A673 (cell line): ENCODE data around the gene MLEC. TPM values are rescaled to one million over a fixed set of nuclear protein-coding genes. Genes with fewer than 3 reads are reported as not detected.
A peak's percentile ranks its signal among the peaks of the same experiment; 100 is the strongest.

ENCODE experiments used
- BruUV-seq: library from RNA; stranded (reverse); fragments of 400-500 nt; replicated peaks from 2 replicates; lab custom pipeline; 2021; lab: Mats Ljungman, UMichigan
- CTCF ChIA-PET: fragments of 300-600 bp; sonication (Branson Sonifier 250); formaldehyde crosslinking; loops from one replicate; lab custom pipeline; 2022; ENCODE audit warnings: antibody characterized with exemption; lab: Charles Lee
- POLR2A ChIA-PET: fragments of 300-600 bp; sonication (Branson Sonifier 250); formaldehyde crosslinking; loops from one replicate; lab custom pipeline; 2022; ENCODE audit warnings: antibody characterized with exemption; ENCODE audit not compliant: low non-redundant PET; lab: Charles Lee
- DNase-seq: peaks from one replicate; pipeline ENCODE4 v3.0.0-alpha.2; 2015; ENCODE audit warnings: low spot score
- H3K27ac ChIP-seq: fragments of 200-600 bp; sonication (generic); 2 replicates; pipeline ENCODE4 v1.5.1; 2016; ENCODE audit warnings: mixed run types, low read depth, mild to moderate bottlenecking, mixed read lengths, antibody characterized with exemption, low read length; ENCODE audit not compliant: poor library complexity, severe bottlenecking
- H3K27me3 ChIP-seq: fragments of 200-600 bp; sonication (generic); replicated peaks from 2 replicates; pipeline ENCODE4 v1.6.1; 2017; ENCODE audit warnings: mixed run types, low read depth, mild to moderate bottlenecking, mixed read lengths, antibody characterized with exemption, low read length; ENCODE audit not compliant: insufficient read depth, poor library complexity
- H3K36me3 ChIP-seq: fragments of 200-600 bp; sonication (generic); 2 replicates; pipeline ENCODE4 v1.6.1; 2016; ENCODE audit warnings: mixed run types, mild to moderate bottlenecking, mixed read lengths, antibody characterized with exemption, low read length; ENCODE audit not compliant: insufficient read depth, poor library complexity, severe bottlenecking
- H3K4me1 ChIP-seq: fragments of 200-600 bp; sonication (generic); 2 replicates; pipeline ENCODE4 v1.6.1; 2017; ENCODE audit warnings: mixed run types, mild to moderate bottlenecking, mixed read lengths, antibody characterized with exemption, low read length; ENCODE audit not compliant: insufficient read depth, poor library complexity, severe bottlenecking
- H3K4me3 ChIP-seq: fragments of 200-600 bp; sonication (generic); 2 replicates; pipeline ENCODE4 v1.5.1; 2016; ENCODE audit warnings: low read depth, mixed run types, mild to moderate bottlenecking, mixed read lengths, low read length; ENCODE audit not compliant: poor library complexity, severe bottlenecking
- H3K9me3 ChIP-seq: fragments of 200-600 bp; sonication (generic); 2 replicates; pipeline ENCODE4 v1.6.1; 2016; ENCODE audit warnings: mixed run types, low read depth, mild to moderate bottlenecking, mixed read lengths, antibody characterized with exemption, low read length; ENCODE audit not compliant: poor library complexity, severe bottlenecking
- CTCF ChIP-seq: fragments of 300-800, 200-600 bp; sonication (generic); conservative IDR thresholded peaks from 2 replicates; pipeline ENCODE4 v1.5.1; 2017; ENCODE audit warnings: low read depth, mild to moderate bottlenecking, antibody characterized with exemption, low read length, moderate library complexity, mixed read lengths
- EZH2 ChIP-seq: fragments of 200-600 bp; sonication (generic); IDR thresholded peaks from 2 replicates; pipeline ENCODE4 v1.6.1; 2017; ENCODE audit warnings: borderline replicate concordance, low read depth, mild to moderate bottlenecking, mixed read lengths, antibody characterized with exemption, low read length; ENCODE audit not compliant: poor library complexity, severe bottlenecking
- intact Hi-C: fragments of 100-400 bp; cut with micrococcal nuclease; formaldehyde crosslinking; loops from one replicate; pipeline ENCODE4 v1.10.0; 2022; ENCODE audit not compliant: unreplicated experiment
- total RNA-seq: library from RNA; stranded (reverse); gene quantifications from 2 replicates; pipeline ENCODE4 v1.2.3, GENCODE V29; 2021

MLEC gene
- total RNA-seq, 1 experiment from 2014 or later: 176 TPM

- ChIA-PET CTCF (no interaction called here), POLR2A (no interaction called here)
- no peak overlapping the region for H3K4me3 ChIP-seq
- no peaks in the 10 kb centered on the region for H3K9me3 ChIP-seq
- DNase-seq: no peak
- intact Hi-C loops: loop anchor here (2.0 to 5.0 kb wide), 2 partner anchors 66 to 385 kb away; partner anchors contain the start of gene PLA2G1B
- H3K4me1 ChIP-seq: peaks cover 5% of the 10 kb centered on the region
- H3K27me3 ChIP-seq: no peaks in the 10 kb centered on the region
- no TSS peak for BruUV-seq
- peak overlapping the region; percentile 29 for H3K27ac ChIP-seq
- no peak for TF ChIP-seq EZH2
- no peak for TF ChIP-seq CTCF
- H3K36me3 ChIP-seq: peaks cover 42% of the 10 kb centered on the region
Observed at GRCh38 chr12:120712610-120713009, 25.7 kb downstream of the MLEC start.

- Histone ChIP-seq H3K4me1 (peaks cover 5% of the 10 kb centered on the region), H3K4me3 (no peak overlapping the region), H3K9me3 (no peaks in the 10 kb centered on the region), H3K27me3 (no peaks in the 10 kb centered on the region), H3K27ac (no peak overlapping the region), H3K36me3 (peaks cover 55% of the 10 kb centered on the region)
- intact Hi-C loops: loop anchor here (1.0 to 5.0 kb wide), 3 partner anchors 67 to 387 kb away; partner anchors contain the start of gene PLA2G1B
- TF ChIP-seq EZH2: no peak
- TF ChIP-seq CTCF: peak; percentile 89
- CTCF ChIA-PET: interaction anchor here (0.6 kb wide), 1 partner anchor 351 kb away, joined by 3 read pairs; no protein-coding TSS in a partner anchor
- POLR2A ChIA-PET: no interaction called here
- peak; percentile 89 for DNase-seq
- no TSS peak for BruUV-seq
Observed at GRCh38 chr12:120713861-120714482, 27.0 kb downstream of the MLEC start.

- DNase-seq: no peak
- H3K4me1 ChIP-seq: no peaks in the 10 kb centered on the region
- H3K4me3 ChIP-seq: no peak overlapping the region
- no peaks in the 10 kb centered on the region for H3K27me3 ChIP-seq
- intact Hi-C loops: no loop called here
- H3K36me3 ChIP-seq: peaks cover 89% of the 10 kb centered on the region
- no TSS peak for BruUV-seq
- H3K9me3 ChIP-seq: no peaks in the 10 kb centered on the region
- no peak overlapping the region for H3K27ac ChIP-seq
- TF ChIP-seq CTCF (no peak), EZH2 (no peak)
- ChIA-PET POLR2A (no interaction called here), CTCF (interaction anchor here (0.6 kb wide), 1 partner anchor 9 kb away, joined by 3 read pairs; no protein-coding TSS in a partner anchor)
Observed at GRCh38 chr12:120718055-120718454, 31.1 kb downstream of the MLEC start.
